PC-3 (cell line): ENCODE data around the gene BCL2L13.

Experiments
- EZH2 ChIP-seq: fragments of 300-600 bp; sonication (generic); IDR thresholded peaks from one replicate; pipeline ENCODE4 v1.6.1; 2017; ENCODE audit warnings: antibody characterized with exemption, mild to moderate bottlenecking, low read length; ENCODE audit not compliant: unreplicated experiment
- TF ChIP-seq, protein P1 (sequence below): fragments of 300-600 bp; sonication (generic); conservative IDR thresholded peaks from 2 replicates; pipeline ENCODE4 v1.5.1; 2017; ENCODE audit warnings: antibody characterized with exemption, low read depth, mild to moderate bottlenecking, low read length

DNA sequence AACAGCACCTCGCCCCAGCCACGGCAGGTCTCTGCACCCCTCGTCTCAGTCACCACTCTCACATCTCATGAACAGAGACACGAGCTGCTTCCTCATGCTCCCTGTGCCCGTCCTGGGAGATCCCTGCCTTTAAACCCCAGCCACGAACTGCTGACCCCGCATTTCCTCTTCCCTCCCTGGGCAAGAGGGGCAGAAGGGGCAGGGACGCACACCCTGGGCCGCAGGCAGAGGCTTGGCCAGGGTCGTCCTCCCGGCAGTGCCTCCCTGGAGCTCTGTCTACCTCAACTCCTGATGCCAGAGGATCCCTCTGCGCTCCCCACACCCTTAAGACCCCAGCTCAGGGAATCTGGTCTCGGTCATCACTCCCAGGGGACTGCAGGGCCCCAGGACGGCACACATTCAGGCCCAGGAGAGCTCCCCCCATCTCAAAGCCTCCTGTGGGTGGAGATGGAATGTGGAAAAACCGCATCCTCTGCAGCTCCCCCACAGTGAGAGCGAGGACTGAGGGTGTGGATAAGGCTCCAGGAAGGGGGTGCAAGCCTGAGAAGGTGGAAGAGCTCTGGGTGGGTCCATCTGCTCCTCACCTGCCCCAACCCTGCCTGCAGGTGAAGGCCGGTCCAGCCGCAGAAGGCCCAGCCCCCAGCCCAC is 134.5 kb downstream of the BCL2L13 start:
- no peak for TF ChIP-seq EZH2
- TF ChIP-seq, protein P1, sequence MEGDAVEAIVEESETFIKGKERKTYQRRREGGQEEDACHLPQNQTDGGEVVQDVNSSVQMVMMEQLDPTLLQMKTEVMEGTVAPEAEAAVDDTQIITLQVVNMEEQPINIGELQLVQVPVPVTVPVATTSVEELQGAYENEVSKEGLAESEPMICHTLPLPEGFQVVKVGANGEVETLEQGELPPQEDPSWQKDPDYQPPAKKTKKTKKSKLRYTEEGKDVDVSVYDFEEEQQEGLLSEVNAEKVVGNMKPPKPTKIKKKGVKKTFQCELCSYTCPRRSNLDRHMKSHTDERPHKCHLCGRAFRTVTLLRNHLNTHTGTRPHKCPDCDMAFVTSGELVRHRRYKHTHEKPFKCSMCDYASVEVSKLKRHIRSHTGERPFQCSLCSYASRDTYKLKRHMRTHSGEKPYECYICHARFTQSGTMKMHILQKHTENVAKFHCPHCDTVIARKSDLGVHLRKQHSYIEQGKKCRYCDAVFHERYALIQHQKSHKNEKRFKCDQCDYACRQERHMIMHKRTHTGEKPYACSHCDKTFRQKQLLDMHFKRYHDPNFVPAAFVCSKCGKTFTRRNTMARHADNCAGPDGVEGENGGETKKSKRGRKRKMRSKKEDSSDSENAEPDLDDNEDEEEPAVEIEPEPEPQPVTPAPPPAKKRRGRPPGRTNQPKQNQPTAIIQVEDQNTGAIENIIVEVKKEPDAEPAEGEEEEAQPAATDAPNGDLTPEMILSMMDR = no peak
